Measurements from ENCODE around the gene FAM32A.

Gene FAM32A

GRCh38 chr19:16193466-16193865 is 8.3 kb downstream of the FAM32A start:
- TF ChIP-seq SUZ12 (IDR thresholded peaks at IDR 0.05; ENCODE audit: extremely low read depth, insufficient read depth, insufficient read length) (no peak), ZNF274 (IDR thresholded peaks at IDR 0.05; ENCODE audit: low read depth, low read length) (no peak), YY1 (IDR thresholded peaks at IDR 0.05; ENCODE audit: insufficient read depth, insufficient read length) (no peak)
- H3K4me3 ChIP-seq (ENCODE audit: insufficient read length, low read depth) = no peak overlapping the region
- H3K9me3 ChIP-seq (ENCODE audit: insufficient read depth, low read length) = no peaks in the 10 kb centered on the region
- peak; percentile 59 for DNase-seq (ENCODE audit: low read depth, low spot score)
- H3K36me3 ChIP-seq (ENCODE audit: insufficient read depth, insufficient read length, low read length) = peaks cover 35% of the 10 kb centered on the region
- no peak overlapping the region for H3K9ac ChIP-seq (ENCODE audit: insufficient read length, low read depth)
- no peaks in the 10 kb centered on the region for H3K27me3 ChIP-seq (ENCODE audit: insufficient read depth, insufficient read length)
- H3K4me1 ChIP-seq (ENCODE audit: insufficient read depth, insufficient read length) = no peaks in the 10 kb centered on the region

GRCh38 chr19:16197188-16197621 is 12.0 kb downstream of the FAM32A start:
- Histone ChIP-seq H3K27me3 (ENCODE audit: insufficient read depth, insufficient read length) (no peaks in the 10 kb centered on the region), H3K4me3 (ENCODE audit: insufficient read length, low read depth) (peak overlapping the region; percentile 98), H3K36me3 (ENCODE audit: insufficient read depth, insufficient read length, low read length) (peaks cover 30% of the 10 kb centered on the region), H3K9me3 (ENCODE audit: insufficient read depth, low read length) (no peaks in the 10 kb centered on the region), H3K9ac (ENCODE audit: insufficient read length, low read depth) (peak overlapping the region; percentile 96), H3K4me1 (ENCODE audit: insufficient read depth, insufficient read length) (peaks cover 5% of the 10 kb centered on the region)
- TF ChIP-seq YY1 (IDR thresholded peaks at IDR 0.05; ENCODE audit: insufficient read depth, insufficient read length) = no peak
- TF ChIP-seq ZNF274 (IDR thresholded peaks at IDR 0.05; ENCODE audit: low read depth, low read length) = no peak
- TF ChIP-seq SUZ12 (IDR thresholded peaks at IDR 0.05; ENCODE audit: extremely low read depth, insufficient read depth, insufficient read length) = no peak
- no peak for DNase-seq (ENCODE audit: low read depth, low spot score)

- Histone ChIP-seq H3K36me3 (ENCODE audit: insufficient read depth, insufficient read length, low read length) (peaks cover 33% of the 10 kb centered on the region), H3K27me3 (ENCODE audit: insufficient read depth, insufficient read length) (no peaks in the 10 kb centered on the region), H3K4me1 (ENCODE audit: insufficient read depth, insufficient read length) (peaks cover 5% of the 10 kb centered on the region), H3K9ac (ENCODE audit: insufficient read length, low read depth) (peak within 1 kb of the TSS; percentile 96), H3K9me3 (ENCODE audit: insufficient read depth, low read length) (no peaks in the 10 kb centered on the region), H3K4me3 (ENCODE audit: insufficient read length, low read depth) (peak within 1 kb of the TSS; percentile 98)
- TF ChIP-seq SUZ12 (IDR thresholded peaks at IDR 0.05; ENCODE audit: extremely low read depth, insufficient read depth, insufficient read length) (no peak), YY1 (IDR thresholded peaks at IDR 0.05; ENCODE audit: insufficient read depth, insufficient read length) (no peak), ZNF274 (IDR thresholded peaks at IDR 0.05; ENCODE audit: low read depth, low read length) (no peak)
- DNase-seq (ENCODE audit: low read depth, low spot score) = peak; percentile 98
Observed at GRCh38 chr19:16197622-16198369, 12.6 kb downstream of the FAM32A start, which contains the start of gene AP1M1. TSS of gene AP1M1 (plus strand) at chr19:16197911. CDS start at chr19:16198027, 116 bp downstream.

GRCh38 chr19:16198370-16198651 is 13.1 kb downstream of the FAM32A start:
- H3K36me3 ChIP-seq (ENCODE audit: insufficient read depth, insufficient read length, low read length) = peaks cover 38% of the 10 kb centered on the region
- peak overlapping the region; percentile 98 for H3K4me3 ChIP-seq (ENCODE audit: insufficient read length, low read depth)
- H3K9ac ChIP-seq (ENCODE audit: insufficient read length, low read depth) = peak overlapping the region; percentile 96
- peaks cover 5% of the 10 kb centered on the region for H3K4me1 ChIP-seq (ENCODE audit: insufficient read depth, insufficient read length)
- no peaks in the 10 kb centered on the region for H3K9me3 ChIP-seq (ENCODE audit: insufficient read depth, low read length)
- no peak for DNase-seq (ENCODE audit: low read depth, low spot score)
- H3K27me3 ChIP-seq (ENCODE audit: insufficient read depth, insufficient read length) = no peaks in the 10 kb centered on the region
- TF ChIP-seq SUZ12 (IDR thresholded peaks at IDR 0.05; ENCODE audit: extremely low read depth, insufficient read depth, insufficient read length) (no peak), YY1 (IDR thresholded peaks at IDR 0.05; ENCODE audit: insufficient read depth, insufficient read length) (no peak), ZNF274 (IDR thresholded peaks at IDR 0.05; ENCODE audit: low read depth, low read length) (no peak)

GRCh38 chr19:16199275-16199932 is 14.2 kb downstream of the FAM32A start:
- no peak for DNase-seq (ENCODE audit: low read depth, low spot score)
- H3K36me3 ChIP-seq (ENCODE audit: insufficient read depth, insufficient read length, low read length) = peaks cover 49% of the 10 kb centered on the region
- H3K4me3 ChIP-seq (ENCODE audit: insufficient read length, low read depth) = no peak overlapping the region
- no peaks in the 10 kb centered on the region for H3K9me3 ChIP-seq (ENCODE audit: insufficient read depth, low read length)
- H3K9ac ChIP-seq (ENCODE audit: insufficient read length, low read depth) = no peak overlapping the region
- no peaks in the 10 kb centered on the region for H3K27me3 ChIP-seq (ENCODE audit: insufficient read depth, insufficient read length)
- H3K4me1 ChIP-seq (ENCODE audit: insufficient read depth, insufficient read length) = peaks cover 5% of the 10 kb centered on the region
- TF ChIP-seq YY1 (IDR thresholded peaks at IDR 0.05; ENCODE audit: insufficient read depth, insufficient read length) = no peak
- TF ChIP-seq ZNF274 (IDR thresholded peaks at IDR 0.05; ENCODE audit: low read depth, low read length) = no peak
- no peak for TF ChIP-seq SUZ12 (IDR thresholded peaks at IDR 0.05; ENCODE audit: extremely low read depth, insufficient read depth, insufficient read length)

- peaks cover 5% of the 10 kb centered on the region for H3K4me1 ChIP-seq (ENCODE audit: insufficient read depth, insufficient read length)
- peaks cover 55% of the 10 kb centered on the region for H3K36me3 ChIP-seq (ENCODE audit: insufficient read depth, insufficient read length, low read length)
- no peak for DNase-seq (ENCODE audit: low read depth, low spot score)
- H3K27me3 ChIP-seq (ENCODE audit: insufficient read depth, insufficient read length) = no peaks in the 10 kb centered on the region
- H3K4me3 ChIP-seq (ENCODE audit: insufficient read length, low read depth) = no peak overlapping the region
- TF ChIP-seq ZNF274 (IDR thresholded peaks at IDR 0.05; ENCODE audit: low read depth, low read length) (no peak), SUZ12 (IDR thresholded peaks at IDR 0.05; ENCODE audit: extremely low read depth, insufficient read depth, insufficient read length) (no peak), YY1 (IDR thresholded peaks at IDR 0.05; ENCODE audit: insufficient read depth, insufficient read length) (no peak)
- H3K9me3 ChIP-seq (ENCODE audit: insufficient read depth, low read length) = no peaks in the 10 kb centered on the region
- no peak overlapping the region for H3K9ac ChIP-seq (ENCODE audit: insufficient read length, low read depth)
Observed at GRCh38 chr19:16200038-16201010, 15.1 kb downstream of the FAM32A start.
